22Rv1 (cell line): Measurements from ENCODE around the gene FAM98B.

Experiments used
- H3K27ac ChIP-seq: fragments of 450-650 bp; 2 replicates; pipeline ENCODE4 v1.5.1; 2017
- ZFX ChIP-seq: fragments of 450-650 bp; IDR thresholded peaks from 2 replicates; pipeline ENCODE4 v1.6.1; 2017; ENCODE audit warnings: antibody characterized with exemption, borderline replicate concordance
- TF ChIP-seq, protein P1 (sequence below): fragments of 450-650 bp; IDR thresholded peaks from 2 replicates; pipeline ENCODE4 v1.5.1; 2017; ENCODE audit warnings: mild to moderate bottlenecking

Gene FAM98B

GRCh38 chr15:38453971-38454695 is at the start of gene FAM98B:
Gene FAM98B (plus strand): TSS chr15:38454127. CDS start chr15:38454162, 35 bp downstream.
- peak; percentile 76; the same call in 1 of the 2 replicates for TF ChIP-seq ZFX
- TF ChIP-seq, protein P1, sequence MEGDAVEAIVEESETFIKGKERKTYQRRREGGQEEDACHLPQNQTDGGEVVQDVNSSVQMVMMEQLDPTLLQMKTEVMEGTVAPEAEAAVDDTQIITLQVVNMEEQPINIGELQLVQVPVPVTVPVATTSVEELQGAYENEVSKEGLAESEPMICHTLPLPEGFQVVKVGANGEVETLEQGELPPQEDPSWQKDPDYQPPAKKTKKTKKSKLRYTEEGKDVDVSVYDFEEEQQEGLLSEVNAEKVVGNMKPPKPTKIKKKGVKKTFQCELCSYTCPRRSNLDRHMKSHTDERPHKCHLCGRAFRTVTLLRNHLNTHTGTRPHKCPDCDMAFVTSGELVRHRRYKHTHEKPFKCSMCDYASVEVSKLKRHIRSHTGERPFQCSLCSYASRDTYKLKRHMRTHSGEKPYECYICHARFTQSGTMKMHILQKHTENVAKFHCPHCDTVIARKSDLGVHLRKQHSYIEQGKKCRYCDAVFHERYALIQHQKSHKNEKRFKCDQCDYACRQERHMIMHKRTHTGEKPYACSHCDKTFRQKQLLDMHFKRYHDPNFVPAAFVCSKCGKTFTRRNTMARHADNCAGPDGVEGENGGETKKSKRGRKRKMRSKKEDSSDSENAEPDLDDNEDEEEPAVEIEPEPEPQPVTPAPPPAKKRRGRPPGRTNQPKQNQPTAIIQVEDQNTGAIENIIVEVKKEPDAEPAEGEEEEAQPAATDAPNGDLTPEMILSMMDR, result no peak; the same call in 1 of the 2 replicates

GRCh38 chr15:38406436-38406835 is 47.5 kb upstream of the FAM98B start:
- no peak for TF ChIP-seq ZFX
- TF ChIP-seq, protein P1, result no peak
- no peak overlapping the region for H3K27ac ChIP-seq

More at GRCh38 chr15:38453971-38454695, at the start of gene FAM98B:
- H3K27ac ChIP-seq, result peak within 1 kb of the TSS; percentile 69

GRCh38 chr15:38408576-38408975 is 45.4 kb upstream of the FAM98B start:
- TF ChIP-seq, protein P1, result no peak
- no peak for TF ChIP-seq ZFX
- no peak overlapping the region for H3K27ac ChIP-seq

- TF ChIP-seq, protein P1, result no peak
- no peak for TF ChIP-seq ZFX
- no peak overlapping the region for H3K27ac ChIP-seq
Observed at GRCh38 chr15:38411902-38412301, 42.0 kb upstream of the FAM98B start.

DNA sequence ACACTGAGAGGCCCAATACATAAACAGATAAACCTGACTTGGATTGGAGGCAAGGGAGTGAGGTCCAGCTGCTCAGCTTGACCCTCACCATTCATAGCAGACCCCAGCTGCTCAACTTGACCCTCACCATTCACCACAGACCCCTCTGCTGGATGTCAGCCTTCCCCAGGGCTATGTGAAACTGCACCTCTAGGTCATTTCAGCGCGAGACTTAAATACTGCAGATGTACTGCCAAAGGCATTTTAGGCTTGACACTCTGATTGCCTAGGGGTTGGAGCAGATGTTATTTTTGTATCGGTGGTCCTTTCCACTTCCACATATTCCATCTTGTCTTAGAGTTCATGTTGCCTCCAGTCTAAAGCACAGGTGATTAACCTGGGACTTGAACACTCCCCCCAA is 41.5 kb upstream of the FAM98B start:
- no peak overlapping the region for H3K27ac ChIP-seq
- TF ChIP-seq ZFX, result no peak

- no peak overlapping the region for H3K27ac ChIP-seq
- TF ChIP-seq ZFX, result no peak
- TF ChIP-seq, protein P1, result peak; percentile 58
Observed at GRCh38 chr15:38414357-38414756, 39.6 kb upstream of the FAM98B start.

DNA sequence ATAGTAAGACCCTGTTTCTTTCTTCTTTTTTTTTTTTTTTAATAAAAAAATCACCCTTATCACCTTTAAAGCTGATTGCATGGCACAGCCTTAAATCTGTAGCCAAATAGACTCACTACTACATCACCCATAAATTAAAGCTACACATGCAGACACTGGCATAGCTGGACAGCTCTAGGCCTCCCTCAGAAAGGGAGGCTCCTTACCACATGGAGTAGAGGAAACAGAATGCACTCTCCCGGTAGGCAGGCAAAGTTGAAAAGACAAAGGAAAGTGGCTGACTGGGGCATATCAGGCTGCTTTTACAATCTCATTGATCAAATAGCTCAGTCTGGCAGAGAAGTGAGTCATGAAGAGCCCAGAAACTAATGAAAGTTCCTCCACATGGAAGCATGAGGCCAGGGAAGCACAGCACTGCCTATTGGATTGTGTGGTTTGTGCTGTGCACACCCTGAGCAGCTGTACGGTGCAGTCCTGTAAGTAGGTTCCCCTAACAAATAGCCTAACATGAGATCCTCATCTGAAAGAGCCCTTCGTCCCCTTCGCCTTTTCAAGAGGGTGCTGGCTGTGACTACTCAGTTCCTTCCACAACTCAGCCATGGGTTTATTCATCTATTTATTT is 32.7 kb upstream of the FAM98B start:
- no peak for TF ChIP-seq ZFX
- TF ChIP-seq, protein P1, result no peak
- no peak overlapping the region for H3K27ac ChIP-seq
